GM23248 (cell line): ENCODE measurements around the gene NENF.

Source experiments
- EZH2 ChIP-seq: fragments of 200-600 bp; sonication (generic); IDR thresholded peaks from 2 replicates; pipeline ENCODE4 v1.6.1; 2018; ENCODE audit warnings: antibody characterized with exemption, mild to moderate bottlenecking; ENCODE audit not compliant: insufficient read depth, poor library complexity, severe bottlenecking
- EZH2phosphoT487 ChIP-seq: fragments of 200-600 bp; sonication (generic); IDR thresholded peaks from 2 replicates; pipeline ENCODE4 v1.6.1; 2018; ENCODE audit warnings: antibody characterized with exemption, moderate library complexity, mild to moderate bottlenecking, low read depth; ENCODE audit not compliant: insufficient read depth

- TF ChIP-seq EZH2phosphoT487 (no peak), EZH2 (no peak)
Measured at GRCh38 chr1:212465311-212465710, 32.6 kb downstream of the NENF start.
